Suppressor macrophage (primary cell): ENCODE measurements around the gene CCR4.
"Not testable (repeated sequence)": the region's sequence is repeated elsewhere in the genome, so short reads cannot be mapped to it uniquely, and the experiment has no call there.

Experiments
- DNase-seq, 4 experiments: peaks; one replicate each; pipeline ENCODE4 v3.0.0-alpha.2; 2020 to 2022
- total RNA-seq, 17 experiments: gene quantifications; one replicate each; lab custom pipeline; 2026; ENCODE audit warnings: mixed read lengths in 6 of 17, inconsistent platforms in 3 of 17; lab: John Stamatoyannopoulos, UW

CCR4 gene
- total RNA-seq, result 0.05 to 1.9 (median 0.66) reads per million in 17 experiments

- DNase-seq, result peak; percentile 48 to 75 (median 66)
Measured at GRCh38 chr3:32951410-32951811, at the start of gene CCR4. Gene CCR4 (plus strand): TSS chr3:32951644. CDS start chr3:32953423, 1,779 bp downstream.

DNA sequence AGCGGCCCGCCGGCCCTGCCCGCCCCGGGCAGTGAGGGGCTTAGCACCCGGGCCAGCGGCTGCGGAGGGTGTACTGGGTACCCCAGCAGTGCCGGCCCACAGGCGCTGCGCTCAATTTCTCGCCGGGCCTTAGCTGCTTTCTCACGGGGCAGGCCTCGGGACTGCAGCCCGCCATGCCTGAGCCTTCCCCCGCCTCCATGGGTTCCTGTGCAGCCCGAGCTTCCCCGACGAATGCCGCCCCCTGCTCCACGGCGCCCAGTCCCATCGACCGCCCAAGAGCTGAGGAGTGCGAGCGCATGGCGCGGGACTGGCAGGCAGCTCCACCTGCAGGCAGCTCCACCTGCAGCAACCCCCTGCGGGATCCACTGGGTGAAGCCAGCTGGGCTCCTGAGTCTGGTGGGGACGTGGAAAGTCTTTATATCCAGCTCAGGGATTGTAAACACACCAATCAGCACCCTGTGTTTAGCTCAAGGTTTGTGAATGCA, 48.5 kb upstream of the CCR4 start:
- DNase-seq, result peak in 1 of 4 experiments; percentile 15

- DNase-seq, result no peak
Measured at GRCh38 chr3:32903953-32904352, 47.5 kb upstream of the CCR4 start.

DNA sequence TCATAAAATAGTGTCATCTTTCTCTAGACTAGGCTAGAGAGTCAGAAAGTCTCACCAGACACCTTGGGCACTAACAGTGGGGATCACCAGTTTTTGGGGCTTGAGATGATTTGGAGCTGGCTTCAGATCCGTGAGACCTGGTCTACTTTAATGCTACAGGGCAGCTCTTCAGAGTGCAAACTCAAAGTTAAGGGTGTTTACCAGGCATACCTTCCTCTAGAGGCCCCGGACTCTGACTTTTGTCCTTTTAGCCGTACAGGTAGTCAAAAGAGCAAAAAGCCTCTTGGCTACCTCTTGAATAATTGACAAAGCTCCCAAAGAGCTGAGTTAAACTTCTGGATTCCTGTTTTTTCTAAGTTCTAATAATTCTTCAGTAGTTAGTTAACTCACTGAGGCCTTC, 41.4 kb upstream of the CCR4 start:
- DNase-seq, result no peak

DNA sequence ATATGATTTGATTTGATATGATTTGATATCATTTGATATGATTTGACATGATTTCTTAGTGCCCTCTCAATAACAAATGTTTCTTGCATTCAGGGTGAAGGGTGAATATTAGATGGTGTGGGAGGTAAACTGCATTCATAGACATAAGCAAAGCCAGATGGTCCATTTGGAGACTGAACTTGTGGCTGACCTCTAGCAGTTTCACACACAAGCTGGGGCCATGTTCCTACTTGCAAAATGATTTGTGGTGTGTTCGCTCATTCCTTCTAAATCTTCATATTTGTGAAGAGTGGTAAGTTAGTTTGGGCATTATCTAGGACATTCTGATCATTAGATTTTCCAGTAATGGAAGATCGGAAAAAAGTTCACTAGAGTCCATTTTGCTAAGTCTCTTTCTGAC, 40.5 kb upstream of the CCR4 start:
- no peak for DNase-seq

GRCh38 chr3:32912046-32912445, 39.4 kb upstream of the CCR4 start:
- DNase-seq, result no peak

DNA sequence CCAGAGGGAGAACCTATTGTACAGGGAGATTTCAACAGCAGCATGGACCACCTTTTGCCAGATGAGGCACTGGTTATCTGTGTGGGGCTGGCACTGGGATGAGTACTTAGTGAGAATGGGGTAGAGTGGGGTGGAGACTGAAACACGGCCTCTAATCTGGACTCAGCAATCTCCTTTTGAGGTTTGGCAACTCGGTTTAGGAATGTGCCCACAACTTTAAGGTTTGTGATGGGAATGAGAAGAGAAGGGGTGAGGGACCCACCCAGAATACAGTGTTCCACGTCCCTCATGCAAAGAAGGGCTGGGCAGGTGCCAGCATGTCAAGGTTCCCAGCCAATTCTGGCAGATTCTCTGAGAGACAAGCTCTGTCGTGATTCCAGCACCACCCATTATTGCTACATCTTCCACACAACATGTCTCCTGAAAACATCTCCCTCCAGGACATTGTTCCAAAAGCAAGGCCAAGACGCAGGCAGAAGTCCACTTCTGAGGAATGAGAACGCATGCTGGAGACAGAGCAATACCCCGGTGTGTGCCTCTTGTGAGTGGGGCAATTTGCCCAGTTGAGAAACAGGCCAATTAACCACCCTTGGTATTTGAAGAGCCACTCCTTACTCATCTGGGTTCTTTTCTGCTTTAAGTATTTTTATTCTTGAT, 37.5 kb upstream of the CCR4 start:
- no peak for DNase-seq

DNA sequence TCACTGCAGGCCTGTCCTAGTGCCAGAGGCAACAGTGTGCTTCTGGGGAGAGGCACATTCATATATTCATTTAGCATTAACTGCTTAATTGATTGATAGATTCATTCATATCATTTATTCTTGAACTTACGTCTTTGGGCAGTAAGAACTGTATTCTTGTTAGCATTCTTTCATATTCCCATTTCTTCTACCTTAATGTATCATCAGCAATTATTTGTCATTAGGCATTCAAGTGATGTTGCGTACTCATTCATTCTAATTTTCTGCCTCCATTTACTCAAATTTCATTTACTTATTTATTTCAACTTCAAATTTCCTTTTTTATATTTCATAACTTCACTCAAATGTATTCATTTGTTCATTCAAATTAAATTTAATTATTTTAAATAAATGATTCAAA, 31.5 kb upstream of the CCR4 start:
- DNase-seq, result no peak

DNA sequence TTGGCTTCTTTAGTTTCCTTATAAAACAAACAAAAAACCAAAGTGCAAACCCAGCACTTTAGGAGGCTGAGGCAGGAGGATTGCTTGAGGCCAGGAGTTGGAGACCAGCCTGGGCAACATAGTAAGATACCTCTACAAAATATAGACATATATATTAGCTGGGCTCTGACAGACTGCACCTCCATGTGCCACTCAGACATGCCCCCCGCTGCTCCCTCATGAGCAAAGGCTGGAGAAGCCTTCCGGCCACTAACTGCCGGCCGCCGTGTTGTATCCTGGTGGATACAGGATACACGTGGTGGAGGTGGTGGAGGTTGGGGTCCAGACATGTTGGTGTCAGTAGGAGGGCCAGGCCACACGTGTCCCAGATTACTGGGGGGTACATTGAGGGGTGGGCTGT, 29.4 kb upstream of the CCR4 start:
- no peak for DNase-seq

DNA sequence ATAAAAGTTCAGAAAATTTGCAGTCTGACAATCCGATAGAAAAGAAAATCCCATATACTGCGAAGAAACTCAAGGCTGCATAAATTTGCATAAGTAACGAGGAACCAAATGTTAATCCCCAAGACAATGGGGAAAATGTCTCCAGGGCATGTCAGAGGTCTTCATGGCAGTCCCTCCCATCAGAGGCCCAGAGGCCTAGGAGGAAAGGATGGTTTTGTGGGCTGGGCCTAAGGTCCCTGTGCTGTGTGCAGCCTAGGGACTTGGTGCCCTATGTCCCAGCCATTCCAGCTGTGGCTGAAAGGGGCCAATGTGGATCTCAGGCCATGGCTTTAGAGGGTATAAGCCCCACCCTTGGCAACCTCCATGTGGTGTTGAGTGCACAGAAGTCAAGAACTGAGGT, 21.3 kb upstream of the CCR4 start:
- DNase-seq, result no peak

- not testable (repeated sequence) for DNase-seq
Measured at GRCh38 chr3:32931273-32931672, 20.2 kb upstream of the CCR4 start.

GRCh38 chr3:32934150-32934742, 17.2 kb upstream of the CCR4 start:
- DNase-seq, result peak; percentile 52 to 60 (median 58)

- DNase-seq, result no peak
Measured at GRCh38 chr3:32937331-32937730, 14.1 kb upstream of the CCR4 start.

DNA sequence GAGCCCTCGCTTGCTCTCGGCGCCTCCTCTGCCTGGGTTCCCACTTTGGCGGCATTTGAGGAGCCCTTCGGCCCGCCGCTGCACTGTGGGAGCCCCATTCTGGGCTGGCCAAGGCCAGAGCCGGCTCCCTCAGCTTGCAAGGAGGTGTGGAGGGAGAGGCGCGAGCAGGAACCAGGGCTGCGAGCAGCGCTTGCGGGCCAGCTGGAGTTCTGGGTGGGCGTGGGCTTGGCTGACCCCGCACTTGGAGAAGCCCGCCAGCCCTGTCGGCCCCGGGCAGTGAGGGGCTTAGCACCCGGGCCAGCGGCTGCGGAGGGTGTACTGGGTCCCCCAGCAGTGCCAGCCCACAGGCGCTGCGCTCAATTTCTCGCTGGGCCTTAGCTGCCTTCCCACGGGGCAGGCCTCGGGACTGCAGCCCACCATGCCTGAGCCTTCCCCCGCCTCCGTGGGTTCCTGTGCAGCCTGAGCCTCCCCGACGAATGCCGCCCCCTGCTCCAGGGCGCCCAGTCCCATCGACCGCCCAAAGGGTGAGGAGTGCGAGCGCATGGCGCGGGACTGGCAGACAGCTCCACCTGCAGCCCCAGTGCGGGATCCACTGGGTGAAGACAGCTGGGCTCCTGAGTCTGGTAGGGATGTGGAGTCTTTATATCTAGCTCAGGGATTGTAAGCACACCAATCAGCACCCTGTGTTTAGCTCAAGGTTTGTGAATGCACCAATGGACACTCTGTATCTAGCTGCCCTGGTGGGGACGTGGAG, 11.7 kb upstream of the CCR4 start:
- DNase-seq, result not testable (repeated sequence)

DNA sequence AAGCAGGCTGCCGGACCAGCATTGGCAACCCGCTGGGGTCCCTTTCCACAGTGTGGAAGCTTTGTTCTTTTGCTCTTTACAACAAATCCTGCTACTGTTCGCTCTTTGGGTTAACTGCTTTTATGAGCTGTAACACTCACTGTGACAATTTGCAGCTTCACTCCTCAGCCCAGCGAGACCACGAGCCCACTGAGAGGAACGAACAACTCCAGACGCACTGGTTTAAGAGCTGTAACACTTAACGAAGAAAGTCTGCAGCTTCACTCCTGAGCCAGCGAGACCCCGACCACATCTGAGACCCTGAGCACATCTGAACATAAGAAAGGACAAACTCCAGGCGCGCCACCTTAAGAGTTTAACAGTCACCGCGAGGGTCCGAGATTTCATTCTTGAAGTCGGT, 10.7 kb upstream of the CCR4 start:
- no peak for DNase-seq

DNA sequence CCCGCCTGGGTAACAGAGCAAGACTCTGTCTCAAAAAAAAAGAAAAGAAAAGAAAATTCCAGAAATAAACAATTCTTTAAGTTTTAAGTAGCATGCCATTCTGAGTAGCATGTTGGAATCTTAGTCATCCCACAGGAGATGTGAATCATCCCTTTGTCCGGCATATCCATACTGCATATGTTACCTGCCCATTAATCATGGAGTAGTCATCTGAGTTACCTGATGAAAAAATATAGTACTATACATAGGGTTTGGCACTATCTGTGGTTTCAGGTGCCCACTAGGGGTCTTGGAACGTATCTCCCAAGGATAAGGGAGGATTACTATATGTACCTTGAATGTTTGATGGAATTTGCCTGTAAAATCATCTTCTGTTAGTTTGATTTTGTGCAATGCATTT, 6.3 kb upstream of the CCR4 start:
- no peak for DNase-seq

GRCh38 chr3:32945598-32945997, 5.8 kb upstream of the CCR4 start:
- not testable (repeated sequence) for DNase-seq

- DNase-seq, result no peak
Measured at GRCh38 chr3:32946973-32947788, 4.3 kb upstream of the CCR4 start.

- peak; percentile 82 to 94 (median 92) for DNase-seq
Measured at GRCh38 chr3:32947789-32948238, 3.6 kb upstream of the CCR4 start.

GRCh38 chr3:32948625-32949445, 2.6 kb upstream of the CCR4 start:
- DNase-seq, result no peak

DNA sequence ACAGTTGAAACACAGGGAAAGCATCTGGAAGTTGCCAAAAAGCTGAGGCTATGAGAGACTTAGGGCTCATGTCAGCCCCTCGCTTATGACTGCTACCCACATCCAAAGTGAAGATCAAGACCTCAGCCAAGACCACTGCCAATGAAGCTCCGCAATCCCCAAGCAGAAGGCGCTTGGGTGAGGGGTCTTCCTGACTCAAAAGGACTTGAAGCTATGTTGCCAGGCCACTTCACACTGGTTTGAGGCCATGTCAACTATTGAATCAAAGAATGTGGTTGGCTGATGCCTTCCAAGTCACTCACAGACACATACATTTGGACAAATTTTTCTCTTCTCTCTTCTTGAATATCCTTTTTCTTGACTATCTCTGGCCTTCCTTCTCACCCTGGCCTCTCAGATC, 928 bp upstream of the CCR4 start:
- DNase-seq, result no peak
